ENCODE measurements around the gene SCARB1.

The SCARB1 gene

GRCh38 chr12:124766727-124767065, 97.0 kb downstream of the SCARB1 start:
- no peak overlapping the region for H3K23ac ChIP-seq (ENCODE audit: low read depth, low read length, poor library complexity)
- H3K4me1 ChIP-seq (ENCODE audit: control insufficient read depth in 2 of 2, insufficient read depth in 1 of 2, low read depth in 1 of 2, low read length in 2 of 2): peaks cover 0 to 1% of the 10 kb centered on the region in 2 donors
- H4K91ac ChIP-seq (ENCODE audit: low read depth, low read length, poor library complexity): no peak overlapping the region
- H3K4me2 ChIP-seq (ENCODE audit: insufficient read depth, low read length, poor library complexity, severe bottlenecking): no peak overlapping the region
- no peak overlapping the region for H4K8ac ChIP-seq (ENCODE audit: low read depth, low read length)
- DNase-seq (ENCODE audit: low spot score): no peak
- H3K4ac ChIP-seq (ENCODE audit: low read length): no peak overlapping the region
- H3K9ac ChIP-seq (ENCODE audit: low read depth, low read length, poor library complexity): no peak overlapping the region
- no peak overlapping the region for H2AK5ac ChIP-seq (ENCODE audit: low read depth, low read length)
- no peak overlapping the region for H2BK120ac ChIP-seq (ENCODE audit: low read depth, low read length)
- H3K36me3 ChIP-seq (replicated peaks in 1 of 2; ENCODE audit: control insufficient read depth in 2 of 2, insufficient read depth in 2 of 2, low read length in 2 of 2): no peaks in the 10 kb centered on the region
- H3K4me3 ChIP-seq (ENCODE audit: low read length in 2 of 2): no peak overlapping the region
- no peaks in the 10 kb centered on the region for H3K79me1 ChIP-seq (ENCODE audit: low read depth, low read length)
- peaks cover 8 to 23% of the 10 kb centered on the region in 2 donors for H3K9me3 ChIP-seq (replicated peaks in 1 of 2; ENCODE audit: control insufficient read depth in 2 of 2, insufficient read depth in 1 of 2, low read depth in 1 of 2, low read length in 2 of 2)
- no peak overlapping the region for H3K18ac ChIP-seq (ENCODE audit: low read length)
- no peak overlapping the region for H2AFZ ChIP-seq (ENCODE audit: low read length)
- no peak overlapping the region for H2BK12ac ChIP-seq (ENCODE audit: low read length)
- no peak overlapping the region for H3K14ac ChIP-seq (ENCODE audit: low read length)
- H2BK5ac ChIP-seq (ENCODE audit: low read length): no peak overlapping the region
- H3K27ac ChIP-seq (replicated peaks; ENCODE audit: low read length): no peak overlapping the region
- H3K27me3 ChIP-seq (ENCODE audit: control insufficient read depth in 3 of 3, insufficient read depth in 3 of 3, low read depth in 1 of 3, low read length in 3 of 3): no peaks in the 10 kb centered on the region
- no peak overlapping the region for H2BK15ac ChIP-seq (ENCODE audit: low read length)

DNA sequence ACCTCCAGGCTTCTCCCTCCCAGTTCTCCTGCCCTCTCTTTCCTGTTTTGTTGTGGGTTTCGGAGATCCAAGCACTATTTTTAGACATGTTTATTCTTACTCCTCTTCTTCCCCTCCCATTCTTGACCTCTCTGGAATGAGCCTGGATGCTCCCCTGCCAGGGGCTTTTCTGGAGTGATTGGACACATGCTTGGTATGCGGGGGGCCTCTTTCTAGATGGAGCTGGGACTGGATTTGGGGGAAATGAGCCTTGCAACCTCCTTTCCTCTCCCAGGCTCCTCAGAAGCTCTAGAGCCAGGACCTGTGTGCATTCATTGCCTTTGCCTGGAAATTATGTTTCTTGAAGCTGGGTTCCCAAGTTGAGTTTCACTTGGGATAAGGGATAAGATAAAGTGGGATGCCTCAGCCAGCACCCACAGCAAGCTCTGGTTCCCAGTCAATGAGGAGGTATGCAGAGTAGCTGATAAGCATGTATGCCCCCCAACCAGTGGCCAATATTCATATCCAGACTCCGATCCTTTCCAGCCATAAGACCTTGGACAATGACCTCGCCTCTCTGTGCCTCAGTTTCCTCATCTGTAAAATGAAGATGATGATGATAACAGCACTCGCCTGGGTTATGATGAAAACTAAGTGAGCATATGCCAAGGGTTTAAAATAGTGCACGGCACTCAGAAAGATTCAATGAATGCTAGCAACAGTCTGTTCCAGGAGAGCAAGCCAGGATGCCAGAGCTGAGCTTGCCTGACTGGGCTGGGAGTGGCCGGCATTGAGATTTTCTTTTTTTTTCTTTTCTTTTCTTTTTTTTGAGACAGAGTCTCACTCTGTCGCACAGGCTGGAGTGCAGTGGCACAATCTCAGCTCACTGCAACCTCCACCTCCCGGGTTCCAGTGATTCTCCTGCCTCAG, 97.8 kb downstream of the SCARB1 start:
- H3K23ac ChIP-seq (ENCODE audit: low read depth, low read length, poor library complexity): no peak overlapping the region
- peaks cover 8 to 23% of the 10 kb centered on the region in 2 donors for H3K9me3 ChIP-seq (replicated peaks in 1 of 2; ENCODE audit: control insufficient read depth in 2 of 2, insufficient read depth in 1 of 2, low read depth in 1 of 2, low read length in 2 of 2)
- H3K27ac ChIP-seq (replicated peaks; ENCODE audit: low read length): no peak overlapping the region
- no peaks in the 10 kb centered on the region for H3K79me1 ChIP-seq (ENCODE audit: low read depth, low read length)
- H3K14ac ChIP-seq (ENCODE audit: low read length): no peak overlapping the region
- H3K4me1 ChIP-seq (ENCODE audit: control insufficient read depth in 2 of 2, insufficient read depth in 1 of 2, low read depth in 1 of 2, low read length in 2 of 2): peaks cover 0 to 1% of the 10 kb centered on the region in 2 donors
- H4K8ac ChIP-seq (ENCODE audit: low read depth, low read length): no peak overlapping the region
- no peak overlapping the region for H2BK12ac ChIP-seq (ENCODE audit: low read length)
- H2BK120ac ChIP-seq (ENCODE audit: low read depth, low read length): no peak overlapping the region
- no peak overlapping the region for H3K4ac ChIP-seq (ENCODE audit: low read length)
- H2AFZ ChIP-seq (ENCODE audit: low read length): no peak overlapping the region
- no peaks in the 10 kb centered on the region for H3K36me3 ChIP-seq (replicated peaks in 1 of 2; ENCODE audit: control insufficient read depth in 2 of 2, insufficient read depth in 2 of 2, low read length in 2 of 2)
- H2BK15ac ChIP-seq (ENCODE audit: low read length): no peak overlapping the region
- no peak overlapping the region for H3K4me2 ChIP-seq (ENCODE audit: insufficient read depth, low read length, poor library complexity, severe bottlenecking)
- no peak for DNase-seq (ENCODE audit: low spot score)
- no peak overlapping the region for H2AK5ac ChIP-seq (ENCODE audit: low read depth, low read length)
- no peak overlapping the region for H3K18ac ChIP-seq (ENCODE audit: low read length)
- H3K4me3 ChIP-seq (ENCODE audit: low read length in 2 of 2): no peak overlapping the region
- no peaks in the 10 kb centered on the region for H3K27me3 ChIP-seq (ENCODE audit: control insufficient read depth in 3 of 3, insufficient read depth in 3 of 3, low read depth in 1 of 3, low read length in 3 of 3)
- H4K91ac ChIP-seq (ENCODE audit: low read depth, low read length, poor library complexity): no peak overlapping the region
- no peak overlapping the region for H2BK5ac ChIP-seq (ENCODE audit: low read length)
- no peak overlapping the region for H3K9ac ChIP-seq (ENCODE audit: low read depth, low read length, poor library complexity)
- WGBS, 2 donors (ENCODE audit: extremely low coverage in 2 of 2, insufficient read length in 2 of 2, insufficient replicate concordance in 1 of 2): no CpG with 5 or more reads among the region's 9 CpGs

- no peak overlapping the region for H4K8ac ChIP-seq (ENCODE audit: low read depth, low read length)
- no peak overlapping the region for H2BK5ac ChIP-seq (ENCODE audit: low read length)
- no peak overlapping the region for H3K4ac ChIP-seq (ENCODE audit: low read length)
- H3K27ac ChIP-seq (replicated peaks; ENCODE audit: low read length): no peak overlapping the region
- no CpG with 5 or more reads among the region's 2 CpGs for WGBS, 2 donors (ENCODE audit: extremely low coverage in 2 of 2, insufficient read length in 2 of 2, insufficient replicate concordance in 1 of 2)
- H2BK120ac ChIP-seq (ENCODE audit: low read depth, low read length): no peak overlapping the region
- H3K4me2 ChIP-seq (ENCODE audit: insufficient read depth, low read length, poor library complexity, severe bottlenecking): no peak overlapping the region
- H3K79me1 ChIP-seq (ENCODE audit: low read depth, low read length): no peaks in the 10 kb centered on the region
- H3K9me3 ChIP-seq (replicated peaks in 1 of 2; ENCODE audit: control insufficient read depth in 2 of 2, insufficient read depth in 1 of 2, low read depth in 1 of 2, low read length in 2 of 2): peaks cover 8 to 23% of the 10 kb centered on the region in 2 donors
- no peak overlapping the region for H3K14ac ChIP-seq (ENCODE audit: low read length)
- no peaks in the 10 kb centered on the region for H3K36me3 ChIP-seq (replicated peaks in 1 of 2; ENCODE audit: control insufficient read depth in 2 of 2, insufficient read depth in 2 of 2, low read length in 2 of 2)
- H3K18ac ChIP-seq (ENCODE audit: low read length): no peak overlapping the region
- no peak overlapping the region for H3K9ac ChIP-seq (ENCODE audit: low read depth, low read length, poor library complexity)
- no peak overlapping the region for H3K4me3 ChIP-seq (ENCODE audit: low read length in 2 of 2)
- H3K27me3 ChIP-seq (ENCODE audit: control insufficient read depth in 3 of 3, insufficient read depth in 3 of 3, low read depth in 1 of 3, low read length in 3 of 3): no peaks in the 10 kb centered on the region
- H3K23ac ChIP-seq (ENCODE audit: low read depth, low read length, poor library complexity): no peak overlapping the region
- peaks cover 0 to 1% of the 10 kb centered on the region in 2 donors for H3K4me1 ChIP-seq (ENCODE audit: control insufficient read depth in 2 of 2, insufficient read depth in 1 of 2, low read depth in 1 of 2, low read length in 2 of 2)
- no peak overlapping the region for H2BK15ac ChIP-seq (ENCODE audit: low read length)
- no peak overlapping the region for H2AK5ac ChIP-seq (ENCODE audit: low read depth, low read length)
- H4K91ac ChIP-seq (ENCODE audit: low read depth, low read length, poor library complexity): no peak overlapping the region
- no peak for DNase-seq (ENCODE audit: low spot score)
- H2AFZ ChIP-seq (ENCODE audit: low read length): no peak overlapping the region
- no peak overlapping the region for H2BK12ac ChIP-seq (ENCODE audit: low read length)
Observed at GRCh38 chr12:124764870-124765580, 98.6 kb downstream of the SCARB1 start.

- Histone ChIP-seq H2BK5ac (ENCODE audit: low read length) (no peak overlapping the region), H3K9me3 (replicated peaks in 1 of 2; ENCODE audit: control insufficient read depth in 2 of 2, insufficient read depth in 1 of 2, low read depth in 1 of 2, low read length in 2 of 2) (peaks cover 8 to 23% of the 10 kb centered on the region in 2 donors), H2BK15ac (ENCODE audit: low read length) (no peak overlapping the region), H2BK120ac (ENCODE audit: low read depth, low read length) (no peak overlapping the region), H3K79me1 (ENCODE audit: low read depth, low read length) (no peaks in the 10 kb centered on the region), H3K4me1 (ENCODE audit: control insufficient read depth in 2 of 2, insufficient read depth in 1 of 2, low read depth in 1 of 2, low read length in 2 of 2) (peaks cover 0 to 1% of the 10 kb centered on the region in 2 donors), H3K4ac (ENCODE audit: low read length) (no peak overlapping the region), H3K36me3 (replicated peaks in 1 of 2; ENCODE audit: control insufficient read depth in 2 of 2, insufficient read depth in 2 of 2, low read length in 2 of 2) (no peaks in the 10 kb centered on the region), H2AFZ (ENCODE audit: low read length) (no peak overlapping the region), H3K9ac (ENCODE audit: low read depth, low read length, poor library complexity) (no peak overlapping the region), H3K18ac (ENCODE audit: low read length) (no peak overlapping the region), H2BK12ac (ENCODE audit: low read length) (no peak overlapping the region), H3K4me3 (ENCODE audit: low read length in 2 of 2) (no peak overlapping the region), H3K23ac (ENCODE audit: low read depth, low read length, poor library complexity) (no peak overlapping the region), H3K14ac (ENCODE audit: low read length) (no peak overlapping the region), H3K27me3 (ENCODE audit: control insufficient read depth in 3 of 3, insufficient read depth in 3 of 3, low read depth in 1 of 3, low read length in 3 of 3) (no peaks in the 10 kb centered on the region), H3K27ac (replicated peaks; ENCODE audit: low read length) (no peak overlapping the region), H4K91ac (ENCODE audit: low read depth, low read length, poor library complexity) (no peak overlapping the region), H2AK5ac (ENCODE audit: low read depth, low read length) (no peak overlapping the region), H3K4me2 (ENCODE audit: insufficient read depth, low read length, poor library complexity, severe bottlenecking) (no peak overlapping the region), H4K8ac (ENCODE audit: low read depth, low read length) (no peak overlapping the region)
- DNase-seq (ENCODE audit: low spot score): no peak
- no CpG with 5 or more reads among the region's 3 CpGs for WGBS, 2 donors (ENCODE audit: extremely low coverage in 2 of 2, insufficient read length in 2 of 2, insufficient replicate concordance in 1 of 2)
Observed at GRCh38 chr12:124764451-124764850, 99.2 kb downstream of the SCARB1 start.
